ENCODE measurements around the gene ATP8B4.
"Not testable (repeated sequence)": the region's sequence is repeated elsewhere in the genome, so short reads cannot be mapped to it uniquely, and the experiment has no call there.

ATP8B4 gene

DNA sequence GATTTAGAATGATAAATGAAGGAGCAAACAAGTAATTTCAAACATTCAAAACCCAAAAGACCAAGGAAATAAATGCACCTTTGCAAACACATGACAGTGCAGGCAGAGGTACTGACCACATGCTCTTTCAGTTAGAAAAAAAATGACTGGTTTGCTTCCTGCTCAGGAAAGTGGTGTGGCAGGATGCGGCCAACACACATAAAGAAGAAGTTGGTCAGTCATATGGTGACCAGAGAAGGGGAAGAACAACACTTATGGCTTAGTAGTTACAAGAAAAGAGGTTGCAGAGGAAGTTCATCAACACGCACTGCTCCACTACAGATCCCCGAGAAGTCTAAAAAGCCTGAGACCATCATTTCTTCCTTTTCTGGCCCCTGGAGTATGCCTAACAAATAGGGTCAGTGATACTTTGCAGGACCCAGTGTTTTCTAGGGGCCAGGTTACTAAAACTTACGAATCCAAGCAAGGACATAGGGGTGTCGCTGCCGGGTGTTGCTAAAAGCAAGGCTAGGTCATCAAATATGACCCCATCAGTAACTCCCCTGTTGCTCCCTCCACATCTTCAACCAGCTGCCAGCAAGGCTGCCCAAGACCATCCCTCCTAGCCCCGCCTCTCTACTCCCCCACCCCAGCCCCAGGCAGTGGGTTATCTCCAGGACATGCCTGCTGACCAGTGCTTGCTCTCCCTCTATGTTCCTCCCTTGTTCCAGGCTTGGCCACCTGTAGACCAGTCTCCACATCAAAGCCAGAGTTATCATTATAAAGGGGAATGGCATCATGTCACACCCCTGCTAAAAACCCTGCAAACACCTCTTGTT lies 11.2 kb downstream of the ATP8B4 start:
- peak in 1 of 2 experiments; percentile 8 for DNase-seq

DNA sequence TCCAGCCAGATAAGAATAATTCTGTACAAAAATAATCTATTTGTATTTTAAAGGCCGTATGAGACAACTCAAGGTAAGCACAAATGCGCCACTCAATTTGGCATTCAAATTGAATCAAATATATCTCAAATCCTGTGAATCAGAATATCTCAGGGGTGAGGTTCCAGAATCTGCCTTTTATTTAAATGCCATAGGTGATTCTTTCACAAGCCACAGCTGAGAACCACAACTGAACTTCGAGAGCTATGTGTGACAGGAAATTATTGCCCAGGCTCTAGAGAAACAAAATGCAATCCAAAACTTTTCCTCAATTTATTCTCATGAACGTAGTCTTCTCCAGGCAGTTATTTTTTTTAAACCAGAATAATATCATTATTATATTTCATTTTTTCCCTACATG lies 11.9 kb downstream of the ATP8B4 start:
- no peak for DNase-seq

DNA sequence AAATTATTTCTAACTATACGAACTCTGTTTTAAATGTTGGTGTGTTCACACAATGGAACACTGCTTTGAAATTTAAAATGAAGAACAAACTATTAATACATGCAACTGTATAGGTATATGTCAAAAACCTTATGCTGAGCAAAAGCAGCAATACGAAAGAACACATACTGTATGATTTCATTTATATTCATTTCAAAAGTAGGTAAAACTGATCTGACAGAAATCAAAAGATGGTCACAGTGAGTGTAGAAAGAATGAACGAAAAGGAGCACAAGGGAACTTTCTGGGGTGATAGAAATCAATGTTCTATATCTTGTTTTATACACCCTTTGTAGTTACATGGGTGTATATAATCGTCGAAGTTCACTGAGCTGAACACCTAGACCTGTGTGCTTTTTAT lies 12.6 kb downstream of the ATP8B4 start:
- no peak for DNase-seq

DNA sequence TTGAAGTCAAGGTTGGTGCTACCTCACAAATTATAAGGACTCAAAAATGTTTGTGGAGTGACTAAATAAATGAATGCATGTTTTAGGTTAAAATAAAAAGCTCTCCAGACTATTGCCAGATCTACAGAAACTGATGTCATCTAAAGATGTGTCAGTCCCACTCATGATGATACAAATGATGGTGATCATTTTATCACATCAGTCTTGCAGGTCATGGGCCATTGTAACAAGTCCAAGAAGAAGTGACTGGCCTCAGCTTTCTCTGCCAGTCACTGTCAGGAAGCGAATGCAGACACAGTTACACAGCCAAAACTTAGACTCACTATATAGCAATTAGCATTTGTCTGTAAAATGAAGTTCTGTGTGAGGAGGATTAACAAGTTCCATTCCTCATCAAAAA lies 18.5 kb downstream of the ATP8B4 start:
- DNase-seq, result no peak

DNA sequence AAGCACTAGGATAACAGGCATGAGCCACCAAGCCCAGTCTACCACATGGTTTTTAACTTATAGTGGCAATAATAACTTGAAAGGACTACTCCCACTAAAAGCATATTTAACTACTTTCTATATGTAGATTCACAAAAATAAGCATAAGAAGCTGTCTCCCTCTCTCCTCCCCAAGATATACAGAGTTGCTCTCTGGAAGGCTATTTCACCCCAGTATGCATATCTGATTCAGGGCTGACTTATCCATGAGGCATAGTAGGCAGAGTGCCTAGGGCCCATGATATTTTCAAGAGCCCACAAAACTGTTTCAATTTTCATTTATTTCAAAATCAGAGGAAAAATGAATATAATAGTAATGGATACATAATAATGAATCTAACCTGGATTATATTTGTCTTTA lies 20.5 kb downstream of the ATP8B4 start:
- no peak for DNase-seq

DNA sequence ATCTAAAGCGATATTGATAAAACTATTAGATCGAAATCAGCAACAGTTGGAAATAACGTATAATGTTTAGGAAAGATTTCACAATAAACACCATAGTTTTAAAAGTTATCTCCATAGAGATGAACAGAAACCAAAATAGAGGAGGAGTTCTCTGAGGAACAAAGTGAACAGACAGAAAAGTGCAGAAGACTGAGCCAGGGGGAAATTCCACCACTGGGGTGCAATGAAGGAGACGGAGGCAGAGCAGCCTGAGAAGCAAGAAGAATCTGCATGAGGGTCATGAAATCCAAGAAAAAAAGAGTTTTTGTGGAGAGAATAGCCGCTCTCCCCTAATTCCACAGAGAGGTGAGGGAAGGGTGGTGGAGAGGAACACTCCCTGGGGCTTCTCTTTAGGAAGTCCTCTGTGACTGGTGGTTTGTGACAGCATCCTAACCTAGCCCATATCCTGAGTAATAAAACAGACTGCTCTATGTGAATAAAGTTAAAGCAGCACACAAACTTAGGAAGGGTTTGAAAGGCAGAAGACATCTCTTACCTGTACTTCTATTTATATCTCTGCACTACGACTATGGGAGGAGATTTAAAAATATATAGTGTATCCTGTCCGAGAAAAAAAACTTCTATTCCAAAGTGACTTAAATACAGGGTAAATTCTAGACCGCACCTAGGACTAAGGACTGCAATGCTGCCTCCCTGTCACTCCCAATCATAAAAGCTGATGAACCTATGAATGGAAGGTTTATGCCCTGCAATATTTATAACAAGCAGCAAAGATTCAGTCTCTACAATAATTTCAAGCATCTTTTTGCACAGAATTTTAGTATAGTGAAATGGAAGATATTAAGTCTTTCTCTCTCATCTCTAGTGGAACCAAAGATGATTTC lies 22.9 kb downstream of the ATP8B4 start:
- no peak for DNase-seq

DNA sequence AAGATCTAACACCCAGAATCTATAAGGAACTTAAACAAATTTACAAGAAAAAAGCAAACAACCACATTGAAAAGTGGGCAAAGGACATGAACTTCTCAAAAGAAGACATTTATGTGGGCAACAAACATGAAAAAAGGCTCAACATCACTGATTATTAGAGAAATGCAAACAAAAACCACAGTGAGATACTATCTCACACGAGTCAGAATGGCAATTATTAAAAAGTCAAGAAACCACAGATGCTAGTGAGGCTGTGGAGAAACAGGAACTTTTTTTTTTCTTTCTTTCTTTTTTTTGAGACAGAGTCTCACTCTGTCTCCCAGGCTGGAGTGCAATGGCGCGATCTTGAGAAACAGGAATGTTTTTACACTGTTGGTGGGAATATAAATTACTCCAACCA lies 29.6 kb downstream of the ATP8B4 start:
- DNase-seq, result not testable (repeated sequence)

DNA sequence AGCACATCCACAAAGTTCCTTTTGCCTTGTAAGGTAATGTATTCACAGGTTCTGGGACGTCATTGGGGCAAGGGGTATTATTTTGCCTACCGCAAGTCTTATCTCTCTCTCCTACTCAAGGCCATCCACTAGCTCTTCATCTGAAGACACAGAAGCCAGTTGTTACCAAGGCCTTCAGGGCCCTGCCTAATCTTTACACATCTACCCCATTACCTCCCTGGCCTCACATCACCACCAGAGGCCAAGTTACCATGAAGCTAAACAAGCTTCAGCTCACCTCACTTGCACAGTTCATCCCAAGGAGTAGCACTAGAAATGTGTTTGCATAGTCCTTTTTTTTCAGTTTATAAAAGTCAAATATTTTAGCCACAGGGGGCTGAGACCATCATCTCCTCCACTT lies 34.1 kb downstream of the ATP8B4 start:
- DNase-seq, result no peak

DNA sequence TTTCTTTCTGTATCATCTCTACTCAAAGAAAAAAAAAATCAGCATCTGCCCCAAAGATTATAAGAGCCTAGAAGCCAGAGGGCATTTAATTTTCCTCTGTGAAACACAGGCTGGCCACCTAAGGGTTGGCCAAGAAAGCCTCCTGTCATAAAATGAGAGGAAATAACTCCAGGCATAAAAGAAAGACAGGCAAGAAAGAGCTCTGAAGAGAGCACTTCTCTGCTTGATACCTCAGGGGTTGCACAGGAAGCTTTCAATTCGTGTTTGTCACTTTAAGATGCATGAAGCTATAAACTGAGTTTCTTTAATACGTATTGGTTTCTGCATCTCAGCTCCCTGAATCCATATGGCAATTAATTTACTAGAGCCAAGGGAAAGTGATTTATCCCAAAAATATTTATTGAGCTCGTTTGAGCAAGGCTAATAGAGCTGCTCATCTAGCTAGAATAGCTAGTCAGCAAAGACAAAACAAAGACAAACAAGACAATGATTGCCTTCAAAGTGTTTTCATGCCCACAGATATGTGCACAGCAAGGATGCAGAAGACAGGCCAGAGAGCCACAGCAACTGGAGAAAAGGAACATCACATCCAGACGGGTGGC lies 35.5 kb downstream of the ATP8B4 start:
- DNase-seq, result no peak

DNA sequence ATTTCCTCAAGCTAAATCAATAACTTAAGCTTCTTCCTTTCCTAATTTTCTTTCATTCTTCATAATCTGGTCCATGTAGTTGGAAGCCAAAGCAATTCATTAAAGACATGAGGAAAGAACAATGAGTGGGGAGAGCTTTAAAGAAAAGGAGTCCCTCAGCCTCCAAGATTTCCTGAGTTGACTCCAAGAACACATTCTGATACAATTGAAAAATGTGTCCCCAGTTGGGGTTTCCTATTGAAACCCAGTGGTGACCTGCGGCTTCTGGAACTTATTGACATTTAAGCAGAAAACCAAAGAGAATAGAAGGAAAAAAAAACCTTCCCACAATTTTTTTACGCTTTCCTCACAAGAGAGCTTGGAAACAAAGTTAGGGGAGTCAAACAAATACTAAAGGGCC lies 37.0 kb downstream of the ATP8B4 start:
- no peak for DNase-seq

DNA sequence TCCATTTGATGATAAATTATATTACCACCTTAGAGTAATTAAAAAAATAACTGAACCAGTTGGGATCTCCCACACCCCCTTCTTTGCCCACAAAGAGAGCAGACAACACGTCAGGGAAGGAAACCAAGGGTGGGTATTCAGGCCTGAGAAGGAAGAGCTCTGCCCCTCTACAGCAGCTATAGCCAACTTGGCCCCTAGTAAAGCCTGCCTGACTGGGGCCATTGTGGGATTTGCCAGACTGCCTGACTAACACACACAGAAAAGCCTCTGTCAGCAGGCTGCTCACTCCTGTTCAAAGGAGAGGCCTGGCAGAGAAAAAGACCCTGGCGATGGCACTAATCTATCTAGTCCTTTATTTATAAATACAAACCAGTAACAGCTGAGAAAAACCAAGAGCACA lies 41.4 kb downstream of the ATP8B4 start:
- no peak for DNase-seq

DNA sequence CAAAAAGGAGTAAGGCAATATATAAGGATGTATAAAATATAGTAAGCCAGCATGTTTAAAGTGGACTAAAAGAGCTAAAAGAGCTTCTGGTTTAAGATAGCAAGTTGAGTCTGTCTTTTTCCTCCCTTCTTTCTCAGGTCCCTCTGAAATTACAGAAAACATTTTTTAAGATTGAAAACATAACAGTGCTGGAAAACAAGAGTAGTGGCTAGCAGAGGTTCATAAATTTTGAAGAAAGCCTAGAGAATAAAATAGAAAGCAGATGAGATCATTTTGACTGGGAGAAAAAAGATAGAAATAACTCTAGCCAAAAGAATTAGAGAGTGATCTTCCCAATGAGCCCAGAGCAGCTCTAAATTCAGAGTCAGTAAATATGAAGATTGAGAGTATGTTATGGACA lies 41.9 kb downstream of the ATP8B4 start:
- no peak for DNase-seq

DNA sequence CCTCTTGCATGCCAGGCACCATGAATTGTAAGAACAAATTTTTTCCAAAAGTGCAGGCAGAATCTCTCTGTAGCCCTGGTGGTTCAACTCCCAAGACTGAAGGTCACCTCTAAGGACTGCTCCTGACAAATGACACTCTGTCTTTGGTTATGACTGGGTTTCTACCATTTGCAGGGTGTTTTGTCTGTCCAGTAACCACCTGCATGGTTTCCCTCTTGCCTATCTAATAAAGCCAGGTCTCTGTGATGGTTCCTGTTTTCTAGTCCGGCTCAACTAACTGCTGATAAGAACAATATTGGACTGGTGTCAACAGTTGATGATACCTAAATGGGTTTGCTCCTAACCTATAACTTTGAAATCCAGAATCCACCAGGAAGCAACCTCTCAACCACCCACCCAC lies 43.7 kb downstream of the ATP8B4 start:
- no peak for DNase-seq

DNA sequence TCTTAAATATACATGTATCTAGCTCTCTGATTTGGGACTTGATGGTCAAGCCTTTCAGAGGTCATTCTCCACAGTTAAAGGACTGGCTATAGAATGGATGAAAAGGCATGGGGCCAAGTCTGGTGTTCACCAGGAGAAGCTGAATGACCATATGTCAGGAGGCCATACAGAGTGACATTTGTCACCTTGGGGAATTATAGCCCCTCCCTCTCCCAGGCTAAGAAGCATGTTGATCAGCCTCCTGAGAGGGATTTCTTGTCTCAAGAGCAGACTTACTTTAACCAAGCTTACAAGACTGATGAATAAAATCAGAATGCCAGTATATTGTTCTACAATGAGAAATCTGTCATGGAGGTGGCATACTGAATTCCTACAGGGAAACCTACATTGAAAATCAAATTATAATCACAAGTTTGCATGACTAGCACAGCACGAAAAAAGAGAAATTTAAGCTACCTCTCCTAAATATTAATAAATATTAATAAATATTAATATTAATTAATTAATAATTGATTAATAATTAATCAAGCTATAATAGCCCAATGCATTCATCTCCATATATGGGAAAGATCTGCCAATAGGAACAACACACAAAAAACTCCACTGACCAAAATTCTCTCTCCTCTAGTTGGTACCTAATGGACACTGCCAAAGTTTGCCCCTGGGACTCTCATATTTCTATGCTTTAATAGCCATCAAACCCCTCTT lies 47.3 kb downstream of the ATP8B4 start:
- DNase-seq, result no peak

DNA sequence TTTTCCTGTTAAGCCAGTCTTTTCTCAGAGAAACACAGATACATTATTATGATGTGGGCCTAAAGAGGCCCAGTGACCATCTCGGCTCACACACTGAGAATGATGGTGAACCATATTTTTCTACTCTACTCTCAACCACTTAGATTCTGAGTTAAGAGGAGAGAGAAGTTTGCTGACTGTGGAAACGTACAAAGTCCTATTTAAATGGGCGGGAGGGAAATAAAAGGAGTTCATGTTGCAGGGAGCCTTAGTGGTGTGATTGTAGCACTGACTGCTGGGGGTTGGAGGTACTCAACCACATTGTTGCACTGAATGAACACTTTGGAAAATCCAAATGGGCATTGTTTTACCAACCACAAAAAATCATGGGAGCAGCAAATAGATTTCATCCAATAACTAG lies 51.0 kb downstream of the ATP8B4 start:
- no peak for DNase-seq

DNA sequence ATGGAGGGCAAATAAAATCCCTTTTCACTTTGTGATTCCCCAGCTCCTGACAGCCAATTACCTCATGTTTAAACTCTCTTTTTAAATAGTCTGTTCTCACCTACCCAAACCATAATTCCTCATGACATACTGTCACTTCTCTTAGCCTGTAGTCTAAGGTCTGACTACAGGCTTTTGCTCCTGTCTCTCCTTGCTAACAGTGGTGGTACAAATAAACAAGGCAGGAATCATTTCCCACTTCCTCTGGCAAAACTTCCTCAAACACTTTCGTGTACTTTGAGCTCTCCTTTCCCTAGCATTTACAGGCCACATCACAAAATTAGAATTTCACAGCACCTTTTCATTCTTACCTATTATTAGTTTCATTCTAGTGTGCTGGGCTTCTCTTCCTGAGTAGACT lies 51.8 kb downstream of the ATP8B4 start:
- no peak for DNase-seq

DNA sequence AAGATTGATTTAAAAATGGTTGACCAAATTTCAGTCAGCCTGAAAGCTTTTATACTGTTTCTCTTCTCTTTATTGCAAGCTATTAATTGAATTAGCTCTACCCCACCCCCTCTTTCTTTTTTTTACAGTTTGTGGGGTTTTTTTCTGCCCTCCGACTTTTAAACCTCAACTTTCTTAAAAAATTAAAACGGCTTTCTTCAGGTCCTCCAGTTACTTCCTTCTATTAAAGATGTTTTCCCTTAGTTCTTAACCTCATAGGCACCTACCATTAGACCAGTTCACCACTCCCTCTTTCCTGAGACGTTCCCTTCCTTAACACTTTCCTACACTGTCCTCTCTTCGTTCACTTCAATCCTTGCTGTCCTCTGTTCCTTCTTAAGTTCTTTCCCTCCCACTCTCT lies 52.4 kb downstream of the ATP8B4 start:
- DNase-seq, result no peak

DNA sequence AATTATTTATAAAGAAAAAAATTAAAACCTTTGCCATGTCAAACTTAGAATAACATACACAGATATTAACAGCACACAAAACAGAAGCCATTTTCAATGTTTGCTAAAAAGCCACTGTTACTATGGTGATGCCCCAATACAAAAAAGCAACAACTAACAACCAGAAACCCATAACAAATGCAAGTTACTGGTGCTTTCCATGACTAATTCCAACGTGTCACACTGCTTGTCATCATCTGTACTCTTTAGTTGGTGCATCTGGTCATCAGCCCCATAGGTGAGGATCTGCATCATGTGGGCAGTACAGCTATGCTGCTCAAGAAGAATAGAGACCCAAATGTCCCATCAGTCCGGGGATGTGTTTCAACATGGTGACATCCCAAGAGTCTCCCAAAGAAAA lies 52.8 kb downstream of the ATP8B4 start:
- no peak for DNase-seq

DNA sequence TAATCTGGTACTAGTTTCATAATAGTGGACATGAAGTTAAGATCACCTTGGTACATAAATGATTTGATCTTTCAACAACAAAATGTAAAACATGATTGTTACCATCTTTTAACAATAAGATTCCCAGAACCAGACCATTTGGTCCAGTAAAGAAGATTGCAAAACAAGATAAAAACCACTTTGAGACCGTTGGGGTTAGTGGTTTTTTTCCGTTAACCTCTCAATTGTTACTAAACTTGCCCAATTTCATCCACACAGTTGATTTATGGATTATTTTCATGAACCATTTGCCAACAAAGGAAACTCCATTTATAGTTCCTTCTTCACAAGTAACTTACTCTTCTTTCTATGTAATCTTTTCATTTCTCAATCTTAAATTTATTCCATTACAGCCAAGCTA lies 53.8 kb downstream of the ATP8B4 start:
- no peak for DNase-seq

DNA sequence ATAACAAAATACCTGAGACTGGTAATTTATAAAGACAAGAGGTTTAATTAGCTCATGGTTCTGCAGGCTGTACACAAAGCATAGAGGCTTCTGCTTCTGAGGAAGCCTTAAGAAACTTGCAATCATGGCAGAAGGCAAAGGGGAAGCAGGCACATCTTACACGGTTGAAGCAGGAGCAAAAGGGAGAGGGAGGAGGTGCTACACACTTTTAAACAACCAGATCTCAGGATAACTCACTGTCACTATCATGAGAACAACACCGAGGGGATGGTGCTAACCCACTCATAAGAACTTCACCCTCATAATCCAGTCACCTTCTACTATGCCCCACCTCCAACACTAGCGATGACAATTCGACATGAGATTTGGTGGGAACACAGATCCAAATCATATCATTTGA lies 54.4 kb downstream of the ATP8B4 start:
- DNase-seq, result no peak

DNA sequence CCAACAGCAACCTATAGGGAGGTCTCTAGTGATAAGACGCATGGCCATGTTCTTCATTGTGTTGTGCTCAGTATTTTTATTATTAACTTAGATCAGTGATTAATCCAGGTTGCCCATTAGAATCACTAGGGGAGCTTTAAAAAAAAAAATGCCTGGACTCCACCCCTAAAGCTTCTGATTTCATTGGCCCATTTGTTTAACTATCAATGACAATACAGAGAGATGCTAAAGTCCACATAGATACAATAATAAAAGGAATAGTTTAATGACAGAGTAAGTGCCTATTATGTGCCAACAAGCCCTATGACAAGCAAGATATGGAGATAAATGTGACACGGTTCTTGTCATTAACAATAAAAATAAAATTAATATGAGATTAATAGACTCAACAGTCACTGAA lies 55.8 kb downstream of the ATP8B4 start:
- no peak for DNase-seq

DNA sequence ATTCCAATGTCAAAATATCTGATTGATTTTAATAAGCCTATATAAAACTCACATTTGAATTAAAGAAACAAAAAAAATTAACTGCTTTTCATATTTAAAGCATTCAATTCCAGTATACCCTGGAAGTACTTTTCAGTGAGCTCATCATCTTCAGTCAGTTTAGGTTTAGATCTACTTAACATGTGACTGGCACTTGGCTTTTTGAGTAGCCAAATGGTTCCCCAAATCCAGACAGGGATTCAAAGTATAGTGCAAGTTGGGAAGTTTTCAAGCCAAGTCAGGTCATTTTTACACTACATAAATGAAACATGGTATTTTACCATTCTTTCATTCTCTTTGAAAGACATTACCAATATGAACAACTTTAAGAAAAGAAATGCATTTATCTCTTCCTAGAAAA lies 57.5 kb downstream of the ATP8B4 start:
- no peak for DNase-seq

DNA sequence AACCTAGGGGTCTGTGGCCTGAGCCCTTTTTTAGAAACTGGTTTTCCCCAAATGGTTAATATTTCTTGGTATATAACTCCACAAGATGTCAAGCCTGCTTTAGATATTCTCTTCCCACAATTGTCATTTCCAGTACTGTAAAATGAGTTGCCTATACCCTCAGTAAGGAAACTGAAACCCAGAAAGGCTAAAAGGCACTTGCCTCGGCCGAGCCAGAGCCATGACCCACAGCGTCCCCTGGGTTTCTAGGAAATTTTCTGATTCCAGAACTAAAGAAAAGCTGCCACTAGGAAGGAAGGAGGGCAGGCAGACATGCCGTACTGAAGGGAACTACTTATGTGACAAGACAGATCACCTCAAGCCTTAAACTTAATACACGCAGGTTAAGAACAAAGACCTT lies 59.1 kb downstream of the ATP8B4 start:
- DNase-seq, result no peak
